ENCODE results near the gene MACROH2A1. TPM values are rescaled to one million over a fixed set of nuclear protein-coding genes. Genes with fewer than 3 reads are reported as not detected.

The MACROH2A1 gene
- polyA plus RNA-seq, 5 donors: 224 to 255 (median 240) TPM

DNA sequence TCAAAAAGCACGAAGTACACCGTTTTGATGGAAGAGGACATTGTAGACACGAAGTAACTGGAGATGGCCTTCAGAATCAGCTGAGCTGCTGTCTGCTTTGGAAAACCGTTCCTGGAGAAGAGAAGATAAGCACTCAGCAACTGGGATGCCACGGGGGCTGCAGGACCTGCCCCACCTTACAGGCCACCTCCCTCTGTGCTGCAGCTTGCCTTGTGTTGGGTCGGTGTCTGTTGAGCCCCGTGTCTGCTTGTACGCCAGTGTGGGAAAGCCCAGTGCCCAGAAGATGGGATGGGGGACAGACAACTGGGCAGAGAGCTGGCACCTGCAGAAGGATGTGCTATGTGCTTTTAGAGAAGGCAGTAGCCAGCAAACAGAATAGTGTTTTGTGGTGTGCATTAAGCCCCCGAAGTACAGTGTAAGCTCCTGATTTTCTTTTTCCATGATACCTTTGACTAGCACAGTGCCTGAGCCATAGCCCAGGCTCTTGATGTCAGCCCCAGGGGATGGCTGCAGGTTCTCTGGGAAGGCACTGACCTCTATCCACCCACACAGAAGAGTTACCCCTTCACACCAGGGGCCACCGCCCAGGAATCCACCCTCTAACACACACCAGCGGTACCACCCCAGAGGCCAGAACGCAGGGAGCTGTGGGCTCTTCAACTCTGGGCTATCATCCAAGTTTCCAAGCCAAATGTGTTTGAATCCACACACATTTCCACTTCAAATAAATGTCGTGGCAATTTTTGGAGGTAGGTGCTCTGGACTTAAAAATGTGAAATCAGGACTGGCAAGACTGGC lies 63.8 kb downstream of the MACROH2A1 start:
- DNase-seq: no peak

DNA sequence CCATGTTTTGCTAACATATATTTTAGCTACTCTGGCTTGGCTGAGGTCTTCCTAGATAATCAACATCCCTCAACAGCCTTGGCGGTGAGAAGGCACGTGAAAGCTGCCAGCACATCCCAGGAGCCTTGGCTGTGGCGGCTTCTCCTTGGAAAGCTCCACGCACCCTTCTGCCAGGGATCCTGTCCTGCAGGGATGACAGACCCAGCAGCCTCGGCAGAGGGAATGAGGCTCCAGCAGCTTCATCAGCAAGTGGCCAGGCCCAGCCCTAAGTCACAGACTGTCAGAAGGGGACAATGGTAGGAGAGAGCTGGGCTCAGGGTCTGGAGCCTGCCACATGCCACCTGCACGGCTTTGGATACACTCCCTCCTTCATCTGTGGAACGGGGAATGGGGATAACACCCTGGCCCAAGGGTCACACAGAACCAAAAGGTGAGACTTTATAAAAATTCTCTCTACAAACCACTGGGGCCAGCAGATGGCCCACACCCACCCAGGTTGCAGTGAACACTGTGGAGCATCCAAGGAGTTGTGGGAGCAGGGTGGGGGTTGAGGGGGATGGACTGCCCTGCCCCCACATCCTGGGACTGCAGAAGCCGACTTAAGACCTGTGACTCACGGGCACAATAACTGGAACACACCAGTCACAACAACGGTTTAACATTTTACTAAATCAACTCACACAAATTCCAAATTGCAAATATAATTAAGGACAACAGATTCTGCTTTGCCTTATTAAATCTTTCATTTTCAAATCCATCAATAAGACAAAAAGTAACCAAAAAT lies 65.1 kb downstream of the MACROH2A1 start:
- no peak for DNase-seq

DNA sequence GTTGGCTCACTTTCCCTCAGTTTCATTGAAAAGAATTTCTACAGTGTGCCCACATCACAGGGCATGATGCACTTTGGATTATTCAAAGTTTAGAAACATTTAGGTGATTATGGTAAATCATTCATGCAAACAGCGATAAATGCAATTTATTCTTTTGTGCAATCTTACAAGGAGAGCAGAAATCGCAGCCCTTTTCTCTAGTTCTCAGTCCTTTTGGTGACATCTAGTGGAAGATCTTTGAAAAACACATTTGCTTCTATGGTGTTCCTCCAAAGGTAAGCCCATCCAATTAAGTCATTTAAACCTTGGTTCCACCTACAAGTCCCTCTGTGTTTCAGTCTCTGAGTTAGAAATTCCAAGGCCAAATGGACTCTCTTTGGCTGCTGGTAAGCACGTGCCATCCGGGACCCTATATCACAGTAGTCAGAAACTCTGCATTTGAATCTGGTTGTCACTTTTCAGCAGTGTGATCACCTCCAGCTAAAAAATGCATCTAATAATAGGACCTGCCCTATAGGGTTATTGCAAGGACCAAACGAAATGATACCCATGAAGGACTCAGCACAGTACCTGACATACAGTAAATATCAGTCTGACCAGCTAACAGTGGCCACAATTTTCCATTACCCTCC lies 66.4 kb downstream of the MACROH2A1 start:
- peak in 1 of 2 donors; percentile 49 for DNase-seq

- DNase-seq: no peak
Measured at GRCh38 chr5:135331612-135332011, 67.4 kb downstream of the MACROH2A1 start.

- no peak for DNase-seq
Measured at GRCh38 chr5:135330798-135331096, 68.3 kb downstream of the MACROH2A1 start.

DNA sequence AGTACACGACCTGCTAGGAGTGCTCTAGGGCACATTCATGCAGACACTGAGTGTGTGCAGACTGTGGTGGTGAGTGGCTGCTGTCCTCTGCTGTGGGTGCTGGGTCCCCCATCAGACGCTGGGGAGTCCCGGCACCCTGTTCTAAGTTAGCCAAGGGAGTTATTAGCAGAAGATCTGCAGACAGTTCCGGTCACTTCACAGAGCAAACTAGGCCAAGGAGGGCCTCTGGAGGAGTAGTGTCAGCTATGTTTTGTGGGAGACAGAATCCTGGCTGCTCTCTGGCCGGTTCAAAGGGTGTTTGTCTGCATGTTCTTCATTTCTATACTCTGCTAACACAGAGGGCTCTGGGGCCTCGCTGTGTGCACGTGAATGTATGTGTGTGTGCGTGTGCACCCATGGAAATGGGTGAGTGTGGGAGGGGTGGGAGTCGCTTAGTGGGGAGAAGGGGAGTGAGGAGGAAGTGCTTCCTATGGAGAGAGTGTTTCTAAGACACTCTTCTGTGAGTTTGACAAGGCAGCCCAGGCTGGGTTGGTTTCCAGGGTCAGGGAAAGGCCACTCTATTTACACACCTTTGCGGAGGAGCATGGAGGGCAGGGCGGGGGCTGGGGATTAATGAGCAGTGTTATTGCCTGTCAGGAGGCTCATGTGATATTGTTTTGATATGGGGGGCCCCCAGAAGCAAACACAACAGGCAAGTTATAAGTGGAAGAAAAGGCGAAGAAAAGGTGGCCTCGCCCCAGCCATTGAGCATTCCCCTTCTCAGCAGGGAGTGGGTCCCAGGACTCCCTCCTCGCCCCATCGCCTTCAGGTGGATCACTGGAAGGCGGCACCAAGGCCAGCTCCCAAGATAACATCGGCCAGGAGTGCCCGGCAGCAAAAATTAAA lies 68.9 kb downstream of the MACROH2A1 start:
- DNase-seq: no peak

- no peak for DNase-seq
Measured at GRCh38 chr5:135329066-135329912, 69.7 kb downstream of the MACROH2A1 start.

DNA sequence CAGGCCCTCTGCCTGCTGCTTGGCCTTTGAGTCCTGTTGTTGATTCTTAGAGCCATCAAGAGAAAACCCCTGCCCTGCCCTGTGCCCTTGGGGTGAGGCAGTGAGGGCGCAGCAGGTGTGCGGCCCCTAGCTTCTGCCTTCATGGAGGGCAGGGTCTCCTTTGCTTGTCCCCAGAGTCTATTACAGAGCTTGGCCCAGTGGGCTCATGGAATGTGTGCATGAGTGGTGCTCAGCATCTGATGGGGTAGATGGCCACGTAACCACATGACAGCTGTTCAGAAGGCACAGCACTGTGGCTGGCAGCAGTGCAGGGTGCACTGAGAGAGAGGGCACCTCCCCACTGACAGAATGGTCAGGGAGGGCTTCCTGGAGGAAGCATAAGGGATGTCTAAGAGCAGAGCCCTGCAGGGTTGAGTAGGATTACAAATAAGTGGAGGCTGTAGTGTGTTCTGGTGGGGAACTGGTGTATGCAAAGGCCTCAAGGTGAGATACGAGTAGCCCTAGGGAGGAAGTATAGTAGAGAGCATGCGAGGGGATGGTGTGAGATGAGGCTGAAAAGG lies 70.8 kb downstream of the MACROH2A1 start:
- DNase-seq: no peak

- no peak for DNase-seq
Measured at GRCh38 chr5:135327429-135328127, 71.5 kb downstream of the MACROH2A1 start.

- DNase-seq: no peak
Measured at GRCh38 chr5:135326296-135327254, 72.5 kb downstream of the MACROH2A1 start.

GRCh38 chr5:135324897-135325650 lies 74.0 kb downstream of the MACROH2A1 start:
- no peak for DNase-seq

DNA sequence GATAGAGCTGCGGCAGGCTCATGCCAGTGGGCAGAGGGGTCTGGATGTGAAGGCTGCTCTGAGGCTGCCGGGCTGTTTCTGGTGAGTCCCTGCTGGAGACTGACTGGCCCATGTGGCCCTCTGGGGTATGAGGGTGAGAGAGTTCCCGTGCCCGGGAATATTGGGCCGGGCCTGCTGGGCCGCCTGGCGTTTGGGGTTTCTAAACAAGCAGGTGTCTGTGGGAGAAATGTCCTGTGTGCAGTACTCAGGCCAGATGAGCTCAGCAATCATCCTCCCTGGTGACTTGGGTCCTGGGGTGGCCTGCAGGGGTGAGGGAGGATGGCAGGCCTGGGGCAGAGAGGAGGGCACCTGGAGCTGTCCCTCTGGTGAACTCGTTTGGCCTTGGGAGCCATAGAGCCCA lies 74.9 kb downstream of the MACROH2A1 start:
- DNase-seq: no peak

DNA sequence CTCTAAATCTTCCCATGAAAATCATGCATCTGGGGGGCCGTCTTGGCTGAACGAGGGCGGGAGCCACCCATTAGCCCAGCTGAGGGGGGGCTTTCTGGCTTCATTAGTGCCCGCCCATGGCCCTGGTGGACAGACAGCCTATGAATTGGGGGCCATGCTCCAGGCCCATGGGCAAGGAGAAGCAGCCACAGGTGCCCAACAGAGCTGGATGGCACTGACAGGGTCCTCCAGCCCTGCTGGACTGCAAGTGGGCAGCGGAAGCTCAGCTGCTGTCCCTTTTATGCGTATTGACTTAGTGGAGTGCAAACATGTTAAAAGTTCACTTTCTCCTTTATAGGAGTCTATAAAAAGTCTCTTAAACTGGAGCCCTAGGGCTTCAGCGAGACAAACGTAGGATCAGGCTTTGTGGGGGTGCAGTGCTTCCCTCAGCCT lies 75.3 kb downstream of the MACROH2A1 start:
- no peak for DNase-seq

DNA sequence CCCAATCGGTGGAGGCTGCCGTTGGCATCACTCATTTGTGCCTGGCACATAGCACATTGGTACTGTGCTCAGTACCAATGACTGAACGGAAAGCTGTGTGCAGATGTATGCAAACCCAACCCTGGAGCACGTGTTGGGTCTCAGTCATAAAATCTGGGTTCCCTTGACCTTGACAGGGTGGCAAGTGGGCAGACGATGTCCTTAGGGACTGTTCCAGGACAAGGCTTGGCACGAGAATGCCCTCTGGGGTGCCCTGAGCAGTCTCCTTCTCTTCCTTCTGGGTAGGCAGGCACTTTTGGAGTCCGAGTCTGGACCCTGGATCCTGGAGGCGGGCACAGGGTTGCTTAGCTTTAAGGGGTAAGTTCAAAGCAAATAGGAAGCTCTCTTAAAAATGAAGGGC lies 75.8 kb downstream of the MACROH2A1 start:
- DNase-seq: no peak

- DNase-seq: no peak
Measured at GRCh38 chr5:135322744-135323143, 76.3 kb downstream of the MACROH2A1 start.

DNA sequence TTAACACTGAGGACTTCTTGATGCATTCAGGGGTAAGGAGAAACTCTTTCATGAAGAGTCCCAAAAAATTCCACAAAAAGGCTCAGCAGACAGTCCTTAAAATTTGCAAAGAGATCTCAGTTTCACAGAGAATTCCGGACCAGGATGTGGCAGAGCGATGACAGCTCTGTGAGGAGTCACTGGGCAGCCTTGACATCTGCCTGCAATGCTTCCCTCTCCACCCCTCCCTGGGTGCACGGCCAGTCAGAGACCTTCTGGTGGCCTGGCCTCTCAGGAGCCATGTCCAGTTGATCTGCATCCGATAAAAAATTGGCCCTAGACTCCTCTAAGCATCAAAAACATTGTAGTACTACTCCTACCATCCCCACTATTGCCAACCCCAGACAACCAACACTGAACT lies 76.8 kb downstream of the MACROH2A1 start:
- DNase-seq: no peak

- no peak for DNase-seq
Measured at GRCh38 chr5:135320718-135321484, 78.1 kb downstream of the MACROH2A1 start.
